Small intestine (tissue), 7 donors: Measurements from ENCODE around the gene SYNGR1. TPM values are rescaled to one million over a fixed set of nuclear protein-coding genes. Genes with fewer than 3 reads are reported as not detected.

Experiments
- DNase-seq, 2 donors: peaks; one replicate each; pipeline versions ENCODE4 v3.0.0 to v3.0.0-alpha.2; 2013
- FAIRE-seq: peaks from 2 replicates; lab custom pipeline; 2012; peaks lifted over from hg19 to GRCh38; lab: Jason Lieb, UNC
- H3K27ac ChIP-seq, 3 donors: one replicate each; pipeline ENCODE4 v1.5.1; 2013; ENCODE audit warnings: low read length in 2 of 3, mild to moderate bottlenecking in 2 of 3, control low read depth in 1 of 3, inconsistent platforms in 1 of 3, low read depth in 1 of 3, moderate library complexity in 1 of 3
- H3K27me3 ChIP-seq, 3 donors: one replicate each; pipeline ENCODE4 v1.6.1; 2013; ENCODE audit warnings: low read length in 3 of 3, inconsistent platforms in 1 of 3; ENCODE audit not compliant: control insufficient read depth in 3 of 3, insufficient read depth in 3 of 3
- H3K36me3 ChIP-seq, 3 donors: one replicate each; pipeline ENCODE4 v1.6.1; 2013; ENCODE audit warnings: low read length in 3 of 3, inconsistent platforms in 1 of 3, low read depth in 1 of 3, mild to moderate bottlenecking in 1 of 3, moderate library complexity in 1 of 3; ENCODE audit not compliant: control insufficient read depth in 3 of 3, insufficient read depth in 2 of 3
- H3K4me1 ChIP-seq, 3 donors: one replicate each; pipeline ENCODE4 v1.6.1; 2013; ENCODE audit warnings: low read length in 2 of 3, inconsistent platforms in 1 of 3, low read depth in 1 of 3, mild to moderate bottlenecking in 1 of 3, moderate library complexity in 1 of 3; ENCODE audit not compliant: control insufficient read depth in 3 of 3, insufficient read depth in 2 of 3
- H3K4me3 ChIP-seq, 3 donors: one replicate each; pipeline ENCODE4 v1.5.1; 2013; ENCODE audit warnings: low read length in 3 of 3, control low read depth in 1 of 3, inconsistent platforms in 1 of 3, low read depth in 1 of 3, mild to moderate bottlenecking in 1 of 3, moderate library complexity in 1 of 3
- H3K9me3 ChIP-seq, 2 donors: one replicate each; pipeline ENCODE4 v1.6.1; 2013; ENCODE audit warnings: low read depth in 1 of 2, low read length in 1 of 2; ENCODE audit not compliant: control insufficient read depth in 2 of 2, insufficient read depth in 1 of 2
- WGBS, 3 donors: extraction: QIAGEN DNeasy Blood & Tissue Kit; methylation state at CpG; one replicate each; pipeline ENCODE4 v1.1.7; 2013; 5-methylcytosine and 5-hydroxymethylcytosine counted together
- polyA plus RNA-seq, 4 donors: library from polyadenylated mRNA; stranded (reverse) in 3 of 4; unstranded in 1 of 4; fragments of 200-250 nt in 3 of 4; fragments of 120-200 nt in 1 of 4; gene quantifications; one replicate each; pipeline versions ENCODE4 v1.2.1 to v1.2.3, GENCODE V29; 2013
- donor health status: healthy with polysubstance abuse.
- donor health status: control.
- donor health status: control.
- donor health status: Bipolar disorder and iron deficiency.
- donor health status: healthy.

Gene SYNGR1
- polyA plus RNA-seq, 4 donors: 1.4 to 10.7 (median 6.6) TPM; not detected in 1

DNA sequence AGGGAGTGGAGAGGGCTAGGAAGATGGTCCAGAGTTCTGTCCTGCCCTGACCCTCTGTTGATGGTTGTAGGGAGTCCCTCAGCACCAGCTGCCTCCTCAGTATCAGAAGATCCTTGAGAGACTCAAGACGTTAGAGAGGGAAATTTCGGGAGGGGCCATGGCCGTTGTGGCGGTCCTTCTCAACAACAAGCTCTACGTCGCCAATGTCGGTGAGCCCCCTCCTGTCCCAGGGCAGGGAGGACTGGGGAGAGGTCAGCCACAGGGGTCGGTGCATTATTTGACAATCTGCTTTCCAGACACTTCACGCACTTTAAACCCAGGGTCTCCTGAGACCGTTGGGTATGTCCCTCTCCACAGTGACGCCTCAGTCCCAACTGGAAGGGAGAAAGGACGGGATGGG is 67.8 kb downstream of the SYNGR1 start:
- FAIRE-seq: no peak
- H3K4me3 ChIP-seq: no peak overlapping the region
- no peaks in the 10 kb centered on the region for H3K4me1 ChIP-seq
- H3K27me3 ChIP-seq: no peaks in the 10 kb centered on the region
- H3K9me3 ChIP-seq: no peaks in the 10 kb centered on the region
- WGBS, 3 donors: 91 to 97% (median 94%) methylated on average over 12 of the region's 12 CpGs
- DNase-seq: no peak
- no peak overlapping the region for H3K27ac ChIP-seq
- peaks cover 13 to 79% (median 23%) of the 10 kb centered on the region in 3 donors for H3K36me3 ChIP-seq

DNA sequence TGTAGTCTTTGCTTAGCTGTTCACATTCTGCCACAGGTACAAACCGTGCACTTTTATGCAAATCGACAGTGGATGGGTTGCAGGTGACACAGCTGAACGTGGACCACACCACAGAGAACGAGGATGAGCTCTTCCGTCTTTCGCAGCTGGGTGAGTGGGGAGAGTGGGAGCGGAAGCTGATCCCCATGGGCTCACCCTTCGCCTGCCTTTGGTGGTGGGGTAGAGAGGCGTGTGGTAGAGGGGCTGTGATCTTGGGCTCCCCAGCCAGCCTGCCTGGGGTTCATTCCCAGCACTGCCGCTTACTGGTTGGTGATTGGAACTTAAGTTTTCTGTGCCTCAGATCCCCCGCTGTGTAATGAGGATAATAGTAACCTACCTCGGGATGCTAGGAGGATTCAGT is 68.9 kb downstream of the SYNGR1 start:
- Histone ChIP-seq H3K4me1 (no peaks in the 10 kb centered on the region), H3K4me3 (no peak overlapping the region), H3K9me3 (no peaks in the 10 kb centered on the region), H3K27me3 (no peaks in the 10 kb centered on the region), H3K36me3 (peaks cover 13 to 83% (median 24%) of the 10 kb centered on the region in 3 donors), H3K27ac (no peak overlapping the region)
- 92 to 95% (median 93%) methylated on average over 12 of the region's 12 CpGs for WGBS, 3 donors
- FAIRE-seq (no peak), DNase-seq (no peak)

GRCh38 chr22:39419096-39419495 is 69.3 kb downstream of the SYNGR1 start:
- no peak for DNase-seq
- peaks cover 13 to 83% (median 24%) of the 10 kb centered on the region in 3 donors for H3K36me3 ChIP-seq
- no peak overlapping the region for H3K27ac ChIP-seq
- no peak overlapping the region for H3K4me3 ChIP-seq
- H3K4me1 ChIP-seq: no peaks in the 10 kb centered on the region
- no peaks in the 10 kb centered on the region for H3K27me3 ChIP-seq
- FAIRE-seq: no peak
- no peaks in the 10 kb centered on the region for H3K9me3 ChIP-seq
- WGBS, 3 donors: 67 to 88% (median 87%) methylated on average over 6 of the region's 6 CpGs

DNA sequence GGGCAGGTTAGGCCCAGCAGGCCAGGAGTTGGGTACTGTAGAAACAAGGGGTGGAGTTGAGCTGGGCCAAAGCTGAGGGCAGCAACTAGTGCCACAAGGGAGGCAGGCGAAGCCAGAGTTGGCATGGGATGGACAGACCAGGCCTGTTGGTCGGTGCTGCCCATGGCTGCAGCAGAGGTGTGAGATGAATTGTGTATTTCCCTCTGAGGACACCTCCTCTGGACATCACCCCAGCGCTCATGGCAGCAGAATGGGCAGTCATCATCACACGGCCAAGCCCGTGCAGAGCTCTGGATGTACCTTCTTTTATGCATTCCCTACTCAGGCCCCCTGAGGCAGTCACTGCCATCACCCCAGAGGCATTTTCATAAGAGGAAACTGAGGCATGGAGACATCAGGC is 70.1 kb downstream of the SYNGR1 start:
- Histone ChIP-seq H3K4me1 (no peaks in the 10 kb centered on the region), H3K36me3 (peaks cover 13 to 87% (median 26%) of the 10 kb centered on the region in 3 donors), H3K4me3 (no peak overlapping the region), H3K27ac (no peak overlapping the region), H3K27me3 (no peaks in the 10 kb centered on the region), H3K9me3 (no peaks in the 10 kb centered on the region)
- 95 to 96% (median 96%) methylated on average over 5 of the region's 5 CpGs for WGBS, 3 donors
- DNase-seq (no peak), FAIRE-seq (no peak)

DNA sequence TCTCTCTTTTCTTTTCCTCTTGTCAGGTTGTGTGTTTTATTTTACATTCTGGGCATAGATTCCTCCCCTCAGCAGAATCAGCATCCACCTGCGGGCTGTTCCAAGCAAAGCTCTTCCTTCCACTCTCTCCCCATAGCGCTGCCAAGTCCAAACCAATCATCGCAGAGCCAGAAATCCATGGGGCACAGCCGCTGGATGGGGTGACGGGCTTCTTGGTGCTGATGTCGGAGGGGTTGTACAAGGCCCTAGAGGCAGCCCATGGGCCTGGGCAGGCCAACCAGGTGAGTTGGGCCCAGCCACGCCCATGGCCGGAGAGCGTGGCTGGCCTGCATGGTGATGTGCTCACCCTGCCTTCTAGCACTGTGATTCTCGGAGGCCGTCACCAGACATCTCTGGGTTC is 71.9 kb downstream of the SYNGR1 start:
- Histone ChIP-seq H3K9me3 (no peaks in the 10 kb centered on the region), H3K27ac (no peak overlapping the region), H3K4me1 (no peaks in the 10 kb centered on the region), H3K27me3 (no peaks in the 10 kb centered on the region), H3K36me3 (peaks cover 14 to 81% (median 29%) of the 10 kb centered on the region in 3 donors), H3K4me3 (no peak overlapping the region)
- DNase-seq (no peak), FAIRE-seq (no peak)
- 93 to 97% (median 96%) methylated on average over 11 of the region's 11 CpGs for WGBS, 3 donors

GRCh38 chr22:39422101-39422500 is 72.3 kb downstream of the SYNGR1 start:
- Histone ChIP-seq H3K4me1 (no peaks in the 10 kb centered on the region), H3K27me3 (no peaks in the 10 kb centered on the region), H3K27ac (no peak overlapping the region), H3K36me3 (peaks cover 18 to 81% (median 34%) of the 10 kb centered on the region in 3 donors), H3K9me3 (no peaks in the 10 kb centered on the region), H3K4me3 (no peak overlapping the region)
- WGBS, 3 donors: 80 to 88% (median 88%) methylated on average over 6 to 7 of the region's 7 CpGs
- DNase-seq (no peak), FAIRE-seq (no peak)

DNA sequence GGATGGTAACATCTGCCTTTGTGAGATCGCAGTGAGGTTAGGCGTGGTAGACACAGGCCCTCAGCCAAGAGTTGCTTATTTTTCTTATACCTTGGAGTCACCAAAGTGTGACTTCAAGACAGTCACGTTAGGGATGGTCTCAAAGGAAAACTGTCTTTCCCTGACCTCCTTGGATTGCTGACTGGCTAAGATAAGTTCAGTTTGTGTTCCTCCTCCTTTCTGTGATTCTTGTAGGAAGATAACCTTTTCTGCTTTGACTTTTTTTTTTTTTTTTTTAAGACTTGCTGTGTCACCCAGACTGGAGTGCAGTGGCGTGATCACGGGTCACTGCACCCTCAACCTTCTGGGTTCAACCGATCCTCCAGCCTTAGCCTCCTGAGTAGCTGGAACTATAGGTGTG is 72.9 kb downstream of the SYNGR1 start:
- 91 to 97% (median 96%) methylated on average over 6 of the region's 6 CpGs for WGBS, 3 donors
- H3K4me3 ChIP-seq: no peak overlapping the region
- no peaks in the 10 kb centered on the region for H3K4me1 ChIP-seq
- FAIRE-seq (no peak), DNase-seq (no peak)
- no peaks in the 10 kb centered on the region for H3K9me3 ChIP-seq
- no peaks in the 10 kb centered on the region for H3K27me3 ChIP-seq
- H3K27ac ChIP-seq: no peak overlapping the region
- peaks cover 23 to 81% (median 35%) of the 10 kb centered on the region in 3 donors for H3K36me3 ChIP-seq

DNA sequence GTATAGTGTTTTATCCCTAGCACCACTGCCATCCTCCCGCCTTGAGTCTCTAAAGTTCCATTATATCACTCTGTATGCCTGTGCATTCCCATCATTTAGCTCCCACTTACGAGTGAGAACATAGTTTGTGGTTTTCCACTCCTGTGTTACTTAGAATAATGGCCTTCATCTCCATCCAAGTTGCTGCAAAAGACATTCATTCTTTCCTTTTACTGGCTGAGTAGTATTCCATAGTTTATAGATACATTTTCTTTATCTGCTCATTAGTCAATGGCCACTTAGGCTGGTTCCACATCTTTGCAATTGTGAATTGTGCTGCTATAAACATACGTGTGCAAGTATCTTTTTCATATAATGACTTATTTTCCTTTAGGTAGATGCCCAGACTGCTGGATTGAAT is 74.2 kb downstream of the SYNGR1 start:
- H3K27me3 ChIP-seq: no peaks in the 10 kb centered on the region
- no peaks in the 10 kb centered on the region for H3K4me1 ChIP-seq
- H3K9me3 ChIP-seq: no peaks in the 10 kb centered on the region
- H3K27ac ChIP-seq: no peak overlapping the region
- DNase-seq (no peak), FAIRE-seq (no peak)
- WGBS, 3 donors: 94 to 98% (median 98%) methylated on average over 3 of the region's 3 CpGs
- H3K36me3 ChIP-seq: peaks cover 26 to 81% (median 35%) of the 10 kb centered on the region in 3 donors
- no peak overlapping the region for H3K4me3 ChIP-seq

DNA sequence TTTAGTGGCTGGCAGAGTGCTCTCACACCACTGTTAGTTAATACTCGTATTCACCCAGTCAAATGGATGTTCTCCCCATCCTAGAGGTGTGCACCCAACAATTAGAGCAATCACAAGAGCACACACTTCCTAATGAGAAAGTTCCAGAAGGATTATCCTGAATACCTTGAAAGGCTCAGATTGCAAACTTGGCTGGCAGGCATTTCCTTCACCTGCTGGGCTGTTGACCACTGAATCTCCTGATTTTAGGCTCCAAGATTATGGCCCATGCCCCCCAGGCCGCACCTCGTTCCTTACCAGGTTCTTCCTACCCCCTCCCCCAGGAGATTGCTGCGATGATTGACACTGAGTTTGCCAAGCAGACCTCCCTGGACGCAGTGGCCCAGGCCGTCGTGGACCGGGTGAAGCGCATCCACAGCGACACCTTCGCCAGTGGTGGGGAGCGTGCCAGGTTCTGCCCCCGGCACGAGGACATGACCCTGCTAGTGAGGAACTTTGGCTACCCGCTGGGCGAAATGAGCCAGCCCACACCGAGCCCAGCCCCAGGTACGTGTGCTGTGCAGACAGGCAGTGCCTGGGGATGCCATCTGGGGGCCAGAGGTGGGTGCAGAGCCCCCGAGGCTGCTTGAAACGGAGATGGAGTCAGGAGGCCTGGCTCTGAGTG is 76.7 kb downstream of the SYNGR1 start:
- Histone ChIP-seq H3K9me3 (no peaks in the 10 kb centered on the region), H3K4me1 (peaks cover 0 to 3% (median 0%) of the 10 kb centered on the region in 3 donors), H3K27ac (no peak overlapping the region), H3K27me3 (no peaks in the 10 kb centered on the region), H3K4me3 (no peak overlapping the region), H3K36me3 (peaks cover 20 to 81% (median 22%) of the 10 kb centered on the region in 3 donors)
- WGBS, 3 donors: 95 to 96% (median 95%) methylated on average over 20 of the region's 20 CpGs
- DNase-seq (no peak), FAIRE-seq (no peak)
